Liver (tissue), 9 donors: ENCODE data around the gene DMRTC2. TPM values are rescaled to one million over a fixed set of nuclear protein-coding genes. Genes with fewer than 3 reads are reported as not detected.

ENCODE experiments used
- DNase-seq: peaks from one replicate; pipeline ENCODE4 v3.0.0-alpha.2; 2017; ENCODE audit warnings: low spot score
- H3K27ac ChIP-seq, 2 donors: one replicate each; pipeline ENCODE4 v1.7.0; 2013; ENCODE audit warnings: inconsistent platforms in 2 of 2, low read length in 2 of 2, control low read depth in 1 of 2, low read depth in 1 of 2, mild to moderate bottlenecking in 1 of 2
- H3K27me3 ChIP-seq, 4 donors: one replicate each; pipeline versions ENCODE4 v1.6.1 to v1.7.0; 2013; ENCODE audit warnings: low read length in 3 of 4, inconsistent platforms in 1 of 4, mild to moderate bottlenecking in 1 of 4, moderate library complexity in 1 of 4; ENCODE audit not compliant: control insufficient read depth in 4 of 4, insufficient read depth in 4 of 4
- H3K36me3 ChIP-seq, 4 donors: one replicate each; pipeline versions ENCODE4 v1.6.1 to v1.7.0; 2013; ENCODE audit warnings: low read length in 3 of 4, mild to moderate bottlenecking in 3 of 4, low read depth in 1 of 4, moderate library complexity in 1 of 4; ENCODE audit not compliant: control insufficient read depth in 4 of 4, insufficient read depth in 3 of 4
- H3K4me1 ChIP-seq, 4 donors: one replicate each; pipeline versions ENCODE4 v1.6.1 to v1.7.0; 2013; ENCODE audit warnings: low read length in 3 of 4, mild to moderate bottlenecking in 3 of 4, moderate library complexity in 1 of 4; ENCODE audit not compliant: control insufficient read depth in 4 of 4, insufficient read depth in 4 of 4
- H3K4me3 ChIP-seq, 3 donors: one replicate each; pipeline versions ENCODE4 v1.6.1 to v1.7.0; 2013; ENCODE audit warnings: low read length in 3 of 3, control low read depth in 1 of 3, low read depth in 1 of 3, mild to moderate bottlenecking in 1 of 3
- H3K9ac ChIP-seq, 2 donors: one replicate each; pipeline ENCODE4 v1.7.0; 2013; ENCODE audit warnings: low read length in 2 of 2, mild to moderate bottlenecking in 2 of 2, moderate library complexity in 2 of 2, control low read depth in 1 of 2, low read depth in 1 of 2
- H3K9me3 ChIP-seq, 4 donors: one replicate each; pipeline versions ENCODE4 v1.6.1 to v1.7.0; 2013; ENCODE audit warnings: low read length in 3 of 4; ENCODE audit not compliant: control insufficient read depth in 4 of 4
- EGR1 ChIP-seq, 2 donors: IDR thresholded peaks; 2 replicates each; pipeline ENCODE4 v1.6.1; 2016 to 2018; ENCODE audit warnings: antibody characterized with exemption in 2 of 2, low read depth in 2 of 2
- FOXA1 ChIP-seq: IDR thresholded peaks from 2 replicates; pipeline ENCODE4 v1.6.1; 2016; ENCODE audit warnings: antibody characterized with exemption
- FOXA2 ChIP-seq: IDR thresholded peaks from 2 replicates; pipeline ENCODE4 v1.6.1; 2016; ENCODE audit warnings: antibody characterized with exemption
- HNF4A ChIP-seq, 2 donors: conservative IDR thresholded peaks; 2 replicates each; pipeline ENCODE4 v1.6.1; 2016; ENCODE audit warnings: antibody characterized with exemption in 2 of 2, mild to moderate bottlenecking in 2 of 2
- HNF4G ChIP-seq: IDR thresholded peaks from 2 replicates; pipeline ENCODE4 v1.6.1; 2016; ENCODE audit warnings: antibody characterized with exemption
- JUND ChIP-seq, 2 donors: IDR thresholded peaks; 2 replicates each; pipeline ENCODE4 v1.6.1; 2016; ENCODE audit warnings: antibody characterized with exemption in 2 of 2
- RAD21 ChIP-seq, 2 donors: IDR thresholded peaks; 2 replicates each; pipeline ENCODE4 v1.6.1; 2016; ENCODE audit warnings: antibody characterized with exemption in 2 of 2, mild to moderate bottlenecking in 2 of 2
- RXRA ChIP-seq, 2 donors: IDR thresholded peaks; 2 replicates each; pipeline ENCODE4 v1.6.1; 2017 to 2018; ENCODE audit warnings: antibody characterized with exemption in 2 of 2, mild to moderate bottlenecking in 1 of 2
- SP1 ChIP-seq: IDR thresholded peaks from 2 replicates; pipeline ENCODE4 v1.6.1; 2018; ENCODE audit warnings: antibody characterized with exemption, mild to moderate bottlenecking
- TAF1 ChIP-seq: conservative IDR thresholded peaks from 2 replicates; pipeline ENCODE4 v1.6.1; 2016; ENCODE audit warnings: antibody characterized with exemption, mild to moderate bottlenecking
- YY1 ChIP-seq: IDR thresholded peaks from 2 replicates; pipeline ENCODE4 v1.6.1; 2016; ENCODE audit warnings: antibody characterized with exemption, mild to moderate bottlenecking
- WGBS: extraction: QIAGEN DNeasy Blood & Tissue Kit; methylation state at CpG from one replicate; pipeline ENCODE4 v1.1.7; 2013; 5-methylcytosine and 5-hydroxymethylcytosine counted together
- polyA plus RNA-seq, 2 donors: library from polyadenylated mRNA; stranded (reverse) in 1 of 2; unstranded in 1 of 2; fragments of 200-250 nt in 1 of 2; fragments of >200 nt in 1 of 2; fragmentation: Nextera tagmentation in 1 of 2; extraction: Ambion mirVana in 1 of 2; gene quantifications; one replicate each; pipeline versions ENCODE4 v1.2.1 to v1.2.3, GENCODE V29; 2013 to 2015
- total RNA-seq, 2 donors: library from RNA; depleted of rRNA; stranded (reverse); fragments of >200 nt; gene quantifications; one replicate each; pipeline ENCODE4 v1.2.3, GENCODE V29; 2014
- TF ChIP-seq, protein P1 (sequence below): IDR thresholded peaks from 2 replicates; pipeline ENCODE4 v1.6.1; 2016; ENCODE audit warnings: antibody characterized with exemption
- TF ChIP-seq, protein P2 (sequence below): IDR thresholded peaks from 2 replicates; pipeline ENCODE4 v1.6.1; 2016; ENCODE audit warnings: antibody characterized with exemption
- TF ChIP-seq, protein P3 (sequence below): fragments of 150-350 bp; IDR thresholded peaks from 2 replicates; pipeline ENCODE4 v1.5.1; 2017; ENCODE audit warnings: improper control_type of control experiment, low read depth, low read length; ENCODE audit not compliant: missing input control
- TF ChIP-seq, protein P4 (sequence below): IDR thresholded peaks from 2 replicates; pipeline ENCODE4 v1.6.1; 2016; ENCODE audit warnings: antibody characterized with exemption, mild to moderate bottlenecking
- TF ChIP-seq, protein P5 (sequence below): IDR thresholded peaks from 2 replicates; pipeline ENCODE4 v1.6.1; 2016; ENCODE audit warnings: antibody characterized with exemption
- donor health status: healthy.
- donor health status: healthy.
- donor health status: healthy.
- donor health status: healthy.
- donor health status: healthy.

Gene DMRTC2
- total and polyA plus RNA-seq, 4 donors, result not detected

DNA sequence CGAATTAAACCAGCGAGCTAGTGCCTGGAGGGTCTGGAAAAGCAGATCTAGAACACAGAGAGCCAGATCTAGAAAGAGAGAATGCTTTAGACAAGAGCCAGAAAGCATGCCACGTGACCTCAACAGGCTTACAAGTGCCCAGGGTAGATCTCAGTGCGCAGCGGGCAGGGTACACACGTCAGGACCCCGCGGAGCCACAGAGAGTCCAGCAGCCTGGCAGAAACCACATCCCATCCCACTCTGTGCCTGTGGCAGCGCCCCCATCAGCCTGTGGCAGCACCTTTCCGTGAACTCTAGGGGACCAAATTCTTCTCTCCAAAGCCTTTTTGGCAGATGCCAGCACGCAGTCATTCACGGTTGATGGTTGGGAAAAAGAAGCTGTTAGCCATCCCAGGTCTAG, 44.1 kb downstream of the DMRTC2 start:
- DNase-seq, result no peak
- no peak overlapping the region for H3K9ac ChIP-seq
- H3K36me3 ChIP-seq, result peaks cover 3 to 23% (median 6%) of the 10 kb centered on the region in 4 donors
- H3K4me3 ChIP-seq, result no peak overlapping the region
- 93% methylated on average over 12 of the region's 12 CpGs for WGBS
- no peaks in the 10 kb centered on the region for H3K9me3 ChIP-seq
- H3K27me3 ChIP-seq, result no peaks in the 10 kb centered on the region
- peaks cover 0 to 20% (median 10%) of the 10 kb centered on the region in 4 donors for H3K4me1 ChIP-seq
- no peak overlapping the region for H3K27ac ChIP-seq
- TF ChIP-seq RAD21 (IDR thresholded peaks at IDR 0.05), result no peak
- TF ChIP-seq, protein P1, sequence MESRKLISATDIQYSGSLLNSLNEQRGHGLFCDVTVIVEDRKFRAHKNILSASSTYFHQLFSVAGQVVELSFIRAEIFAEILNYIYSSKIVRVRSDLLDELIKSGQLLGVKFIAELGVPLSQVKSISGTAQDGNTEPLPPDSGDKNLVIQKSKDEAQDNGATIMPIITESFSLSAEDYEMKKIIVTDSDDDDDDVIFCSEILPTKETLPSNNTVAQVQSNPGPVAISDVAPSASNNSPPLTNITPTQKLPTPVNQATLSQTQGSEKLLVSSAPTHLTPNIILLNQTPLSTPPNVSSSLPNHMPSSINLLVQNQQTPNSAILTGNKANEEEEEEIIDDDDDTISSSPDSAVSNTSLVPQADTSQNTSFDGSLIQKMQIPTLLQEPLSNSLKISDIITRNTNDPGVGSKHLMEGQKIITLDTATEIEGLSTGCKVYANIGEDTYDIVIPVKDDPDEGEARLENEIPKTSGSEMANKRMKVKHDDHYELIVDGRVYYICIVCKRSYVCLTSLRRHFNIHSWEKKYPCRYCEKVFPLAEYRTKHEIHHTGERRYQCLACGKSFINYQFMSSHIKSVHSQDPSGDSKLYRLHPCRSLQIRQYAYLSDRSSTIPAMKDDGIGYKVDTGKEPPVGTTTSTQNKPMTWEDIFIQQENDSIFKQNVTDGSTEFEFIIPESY, result no peak
- TF ChIP-seq TAF1, result no peak
- no peak for TF ChIP-seq FOXA2
- TF ChIP-seq, protein P2, sequence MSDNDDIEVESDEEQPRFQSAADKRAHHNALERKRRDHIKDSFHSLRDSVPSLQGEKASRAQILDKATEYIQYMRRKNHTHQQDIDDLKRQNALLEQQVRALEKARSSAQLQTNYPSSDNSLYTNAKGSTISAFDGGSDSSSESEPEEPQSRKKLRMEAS, result no peak
- TF ChIP-seq, protein P3, sequence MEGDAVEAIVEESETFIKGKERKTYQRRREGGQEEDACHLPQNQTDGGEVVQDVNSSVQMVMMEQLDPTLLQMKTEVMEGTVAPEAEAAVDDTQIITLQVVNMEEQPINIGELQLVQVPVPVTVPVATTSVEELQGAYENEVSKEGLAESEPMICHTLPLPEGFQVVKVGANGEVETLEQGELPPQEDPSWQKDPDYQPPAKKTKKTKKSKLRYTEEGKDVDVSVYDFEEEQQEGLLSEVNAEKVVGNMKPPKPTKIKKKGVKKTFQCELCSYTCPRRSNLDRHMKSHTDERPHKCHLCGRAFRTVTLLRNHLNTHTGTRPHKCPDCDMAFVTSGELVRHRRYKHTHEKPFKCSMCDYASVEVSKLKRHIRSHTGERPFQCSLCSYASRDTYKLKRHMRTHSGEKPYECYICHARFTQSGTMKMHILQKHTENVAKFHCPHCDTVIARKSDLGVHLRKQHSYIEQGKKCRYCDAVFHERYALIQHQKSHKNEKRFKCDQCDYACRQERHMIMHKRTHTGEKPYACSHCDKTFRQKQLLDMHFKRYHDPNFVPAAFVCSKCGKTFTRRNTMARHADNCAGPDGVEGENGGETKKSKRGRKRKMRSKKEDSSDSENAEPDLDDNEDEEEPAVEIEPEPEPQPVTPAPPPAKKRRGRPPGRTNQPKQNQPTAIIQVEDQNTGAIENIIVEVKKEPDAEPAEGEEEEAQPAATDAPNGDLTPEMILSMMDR, result no peak
- no peak for TF ChIP-seq EGR1 (IDR thresholded peaks at IDR 0.05; ENCODE audit: low read depth in 2 of 2)
- TF ChIP-seq JUND (IDR thresholded peaks at IDR 0.05), result no peak
- no peak for TF ChIP-seq SP1

DNA sequence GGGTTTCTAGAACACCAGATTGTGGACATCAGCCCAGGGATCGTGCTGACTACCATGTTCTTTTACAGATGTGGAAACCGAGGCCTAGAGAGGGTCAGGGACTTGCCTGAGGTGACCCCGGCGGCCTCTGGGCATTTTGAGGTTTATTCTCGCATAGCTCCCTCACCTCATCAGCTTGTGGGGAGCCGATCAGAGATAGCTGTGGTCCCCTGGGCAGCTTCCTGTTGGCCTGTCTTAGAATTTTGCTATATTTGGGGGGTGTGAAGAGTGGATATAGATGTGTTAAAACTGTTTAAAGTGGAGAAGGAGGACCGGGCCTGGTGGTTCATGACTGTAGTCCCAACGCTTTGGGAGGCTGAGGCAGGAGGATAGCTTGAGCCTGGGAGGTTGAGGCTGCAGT, 45.1 kb downstream of the DMRTC2 start:
- peaks cover 0 to 16% (median 4%) of the 10 kb centered on the region in 4 donors for H3K4me1 ChIP-seq
- H3K9ac ChIP-seq, result no peak overlapping the region
- WGBS, result 89% methylated on average over 8 of the region's 8 CpGs
- no peak for DNase-seq
- no peak overlapping the region for H3K27ac ChIP-seq
- H3K9me3 ChIP-seq, result no peaks in the 10 kb centered on the region
- H3K36me3 ChIP-seq, result peaks cover 3 to 31% (median 8%) of the 10 kb centered on the region in 4 donors
- H3K4me3 ChIP-seq, result no peak overlapping the region
- TF ChIP-seq YY1 (no peak), HNF4A (conservative IDR thresholded peaks at IDR 0.05) (no peak), FOXA1 (no peak), RXRA (IDR thresholded peaks at IDR 0.05) (no peak), TAF1 (no peak), HNF4G (no peak), SP1 (no peak), EGR1 (IDR thresholded peaks at IDR 0.05; ENCODE audit: low read depth in 2 of 2) (no peak)
- TF ChIP-seq, protein P2, result no peak
- TF ChIP-seq, protein P4, sequence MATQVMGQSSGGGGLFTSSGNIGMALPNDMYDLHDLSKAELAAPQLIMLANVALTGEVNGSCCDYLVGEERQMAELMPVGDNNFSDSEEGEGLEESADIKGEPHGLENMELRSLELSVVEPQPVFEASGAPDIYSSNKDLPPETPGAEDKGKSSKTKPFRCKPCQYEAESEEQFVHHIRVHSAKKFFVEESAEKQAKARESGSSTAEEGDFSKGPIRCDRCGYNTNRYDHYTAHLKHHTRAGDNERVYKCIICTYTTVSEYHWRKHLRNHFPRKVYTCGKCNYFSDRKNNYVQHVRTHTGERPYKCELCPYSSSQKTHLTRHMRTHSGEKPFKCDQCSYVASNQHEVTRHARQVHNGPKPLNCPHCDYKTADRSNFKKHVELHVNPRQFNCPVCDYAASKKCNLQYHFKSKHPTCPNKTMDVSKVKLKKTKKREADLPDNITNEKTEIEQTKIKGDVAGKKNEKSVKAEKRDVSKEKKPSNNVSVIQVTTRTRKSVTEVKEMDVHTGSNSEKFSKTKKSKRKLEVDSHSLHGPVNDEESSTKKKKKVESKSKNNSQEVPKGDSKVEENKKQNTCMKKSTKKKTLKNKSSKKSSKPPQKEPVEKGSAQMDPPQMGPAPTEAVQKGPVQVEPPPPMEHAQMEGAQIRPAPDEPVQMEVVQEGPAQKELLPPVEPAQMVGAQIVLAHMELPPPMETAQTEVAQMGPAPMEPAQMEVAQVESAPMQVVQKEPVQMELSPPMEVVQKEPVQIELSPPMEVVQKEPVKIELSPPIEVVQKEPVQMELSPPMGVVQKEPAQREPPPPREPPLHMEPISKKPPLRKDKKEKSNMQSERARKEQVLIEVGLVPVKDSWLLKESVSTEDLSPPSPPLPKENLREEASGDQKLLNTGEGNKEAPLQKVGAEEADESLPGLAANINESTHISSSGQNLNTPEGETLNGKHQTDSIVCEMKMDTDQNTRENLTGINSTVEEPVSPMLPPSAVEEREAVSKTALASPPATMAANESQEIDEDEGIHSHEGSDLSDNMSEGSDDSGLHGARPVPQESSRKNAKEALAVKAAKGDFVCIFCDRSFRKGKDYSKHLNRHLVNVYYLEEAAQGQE, result no peak
- TF ChIP-seq, protein P1, result no peak
- TF ChIP-seq, protein P3, result no peak
- TF ChIP-seq, protein P5, sequence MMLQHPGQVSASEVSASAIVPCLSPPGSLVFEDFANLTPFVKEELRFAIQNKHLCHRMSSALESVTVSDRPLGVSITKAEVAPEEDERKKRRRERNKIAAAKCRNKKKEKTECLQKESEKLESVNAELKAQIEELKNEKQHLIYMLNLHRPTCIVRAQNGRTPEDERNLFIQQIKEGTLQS, result no peak
- H3K27me3 ChIP-seq, result no peaks in the 10 kb centered on the region
